Measurements from ENCODE around the gene THAP4. TPM values are rescaled to one million over a fixed set of nuclear protein-coding genes. Genes with fewer than 3 reads are reported as not detected.
A peak's percentile ranks its signal among the peaks of the same experiment; 100 is the strongest.

THAP4 gene
- total and polyA plus RNA-seq, 2 experiments from 2014 or later = 62.9 to 80.4 TPM

DNA sequence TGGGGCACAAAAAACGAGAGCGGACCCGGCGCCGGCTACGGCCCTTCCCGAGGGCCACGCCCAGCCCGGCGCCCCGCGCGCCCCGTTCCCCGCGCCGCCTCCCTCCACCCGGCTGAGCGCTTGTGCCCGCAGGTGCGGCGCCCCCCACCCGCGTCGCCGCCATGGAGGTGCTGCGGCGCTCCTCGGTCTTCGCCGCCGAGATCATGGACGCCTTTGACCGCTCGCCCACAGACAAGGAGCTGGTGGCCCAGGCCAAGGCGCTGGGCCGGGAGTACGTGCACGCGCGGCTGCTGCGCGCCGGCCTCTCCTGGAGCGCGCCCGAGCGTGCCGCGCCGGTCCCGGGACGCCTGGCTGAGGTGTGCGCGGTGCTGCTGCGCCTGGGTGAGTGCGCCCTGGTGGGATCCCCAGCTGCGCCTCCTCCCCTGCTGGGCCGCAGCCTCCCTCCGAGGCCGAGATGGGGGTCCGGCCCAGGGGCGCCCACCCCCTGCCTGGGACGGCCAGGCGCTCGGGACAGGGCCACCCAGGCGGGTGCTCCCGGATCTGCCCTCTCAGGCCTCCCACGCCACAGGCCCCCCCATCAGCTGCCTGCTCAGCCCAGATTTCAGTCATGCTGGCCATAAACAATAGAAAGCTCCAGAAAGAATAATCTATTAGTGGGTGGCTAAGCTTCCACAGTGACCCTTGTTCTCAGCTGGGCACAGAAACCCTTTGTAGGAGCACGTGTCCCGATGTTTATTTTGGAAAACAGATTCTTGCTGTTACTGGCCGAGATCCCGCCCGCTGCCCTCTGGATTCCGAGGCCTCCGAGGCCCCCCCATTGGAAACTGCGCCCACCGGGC is 77.4 kb downstream of the THAP4 start:
- H3K9me3 Mint-ChIP-seq = peaks cover 23% of the 10 kb centered on the region
- Histone ChIP-seq H3K4me2 (peak overlapping the region; percentile 87), H3K4me1 (ENCODE audit: insufficient read depth) (peaks cover 10% of the 10 kb centered on the region), H3K79me2 (replicated peaks; ENCODE audit: insufficient read depth) (peaks cover 4% of the 10 kb centered on the region), H3K9me2 (ENCODE audit: insufficient read depth) (no peaks in the 10 kb centered on the region), H2AFZ (peak overlapping the region; percentile 66; the same call in 1 of the 2 replicates), H4K20me1 (replicated peaks; ENCODE audit: insufficient read depth) (peaks cover 14% of the 10 kb centered on the region), H3K36me3 (ENCODE audit: insufficient read depth) (no peaks in the 10 kb centered on the region), H3K27ac (ENCODE audit: low read depth) (no peak overlapping the region), H3K27me3 (ENCODE audit: insufficient read depth) (peaks cover 8% of the 10 kb centered on the region; the same call in 1 of the 2 replicates), H3F3A (replicated peaks; ENCODE audit: low read depth) (no peaks in the 10 kb centered on the region), H3K4me3 (peak overlapping the region; percentile 82)
- H3K4me3 Mint-ChIP-seq = peak overlapping the region; percentile 75
- H3K27me3 Mint-ChIP-seq (ENCODE audit: insufficient read depth, low read depth, poor library complexity) = peaks cover 27% of the 10 kb centered on the region
- TF ChIP-seq, protein P1, sequence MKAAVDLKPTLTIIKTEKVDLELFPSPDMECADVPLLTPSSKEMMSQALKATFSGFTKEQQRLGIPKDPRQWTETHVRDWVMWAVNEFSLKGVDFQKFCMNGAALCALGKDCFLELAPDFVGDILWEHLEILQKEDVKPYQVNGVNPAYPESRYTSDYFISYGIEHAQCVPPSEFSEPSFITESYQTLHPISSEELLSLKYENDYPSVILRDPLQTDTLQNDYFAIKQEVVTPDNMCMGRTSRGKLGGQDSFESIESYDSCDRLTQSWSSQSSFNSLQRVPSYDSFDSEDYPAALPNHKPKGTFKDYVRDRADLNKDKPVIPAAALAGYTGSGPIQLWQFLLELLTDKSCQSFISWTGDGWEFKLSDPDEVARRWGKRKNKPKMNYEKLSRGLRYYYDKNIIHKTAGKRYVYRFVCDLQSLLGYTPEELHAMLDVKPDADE (IDR thresholded peaks at IDR 0.05) = no peak
- TF ChIP-seq, protein P2, sequence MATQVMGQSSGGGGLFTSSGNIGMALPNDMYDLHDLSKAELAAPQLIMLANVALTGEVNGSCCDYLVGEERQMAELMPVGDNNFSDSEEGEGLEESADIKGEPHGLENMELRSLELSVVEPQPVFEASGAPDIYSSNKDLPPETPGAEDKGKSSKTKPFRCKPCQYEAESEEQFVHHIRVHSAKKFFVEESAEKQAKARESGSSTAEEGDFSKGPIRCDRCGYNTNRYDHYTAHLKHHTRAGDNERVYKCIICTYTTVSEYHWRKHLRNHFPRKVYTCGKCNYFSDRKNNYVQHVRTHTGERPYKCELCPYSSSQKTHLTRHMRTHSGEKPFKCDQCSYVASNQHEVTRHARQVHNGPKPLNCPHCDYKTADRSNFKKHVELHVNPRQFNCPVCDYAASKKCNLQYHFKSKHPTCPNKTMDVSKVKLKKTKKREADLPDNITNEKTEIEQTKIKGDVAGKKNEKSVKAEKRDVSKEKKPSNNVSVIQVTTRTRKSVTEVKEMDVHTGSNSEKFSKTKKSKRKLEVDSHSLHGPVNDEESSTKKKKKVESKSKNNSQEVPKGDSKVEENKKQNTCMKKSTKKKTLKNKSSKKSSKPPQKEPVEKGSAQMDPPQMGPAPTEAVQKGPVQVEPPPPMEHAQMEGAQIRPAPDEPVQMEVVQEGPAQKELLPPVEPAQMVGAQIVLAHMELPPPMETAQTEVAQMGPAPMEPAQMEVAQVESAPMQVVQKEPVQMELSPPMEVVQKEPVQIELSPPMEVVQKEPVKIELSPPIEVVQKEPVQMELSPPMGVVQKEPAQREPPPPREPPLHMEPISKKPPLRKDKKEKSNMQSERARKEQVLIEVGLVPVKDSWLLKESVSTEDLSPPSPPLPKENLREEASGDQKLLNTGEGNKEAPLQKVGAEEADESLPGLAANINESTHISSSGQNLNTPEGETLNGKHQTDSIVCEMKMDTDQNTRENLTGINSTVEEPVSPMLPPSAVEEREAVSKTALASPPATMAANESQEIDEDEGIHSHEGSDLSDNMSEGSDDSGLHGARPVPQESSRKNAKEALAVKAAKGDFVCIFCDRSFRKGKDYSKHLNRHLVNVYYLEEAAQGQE (IDR thresholded peaks at IDR 0.05; ENCODE audit: unreplicated experiment) = no peak
- TF ChIP-seq JUNB (IDR thresholded peaks at IDR 0.05; ENCODE audit: unreplicated experiment) (no peak), EZH2phosphoT487 (IDR thresholded peaks at IDR 0.05; ENCODE audit: unreplicated experiment) (no peak), POLR2AphosphoS5 (IDR thresholded peaks at IDR 0.05; ENCODE audit: low read depth) (peak; percentile 41), ZNF114 (CRISPR knock-in tag; IDR thresholded peaks at IDR 0.05) (no peak)
- DNase-seq (ENCODE audit: low spot score) (peak; percentile 75), ATAC-seq (peak; percentile 63)
- peaks cover 22% of the 10 kb centered on the region for H3K4me1 Mint-ChIP-seq
- no peak overlapping the region for H3K27ac Mint-ChIP-seq
- peaks cover 8% of the 10 kb centered on the region; the same call in 2 of the 3 replicates for H3K36me3 Mint-ChIP-seq (ENCODE audit: low read depth)

DNA sequence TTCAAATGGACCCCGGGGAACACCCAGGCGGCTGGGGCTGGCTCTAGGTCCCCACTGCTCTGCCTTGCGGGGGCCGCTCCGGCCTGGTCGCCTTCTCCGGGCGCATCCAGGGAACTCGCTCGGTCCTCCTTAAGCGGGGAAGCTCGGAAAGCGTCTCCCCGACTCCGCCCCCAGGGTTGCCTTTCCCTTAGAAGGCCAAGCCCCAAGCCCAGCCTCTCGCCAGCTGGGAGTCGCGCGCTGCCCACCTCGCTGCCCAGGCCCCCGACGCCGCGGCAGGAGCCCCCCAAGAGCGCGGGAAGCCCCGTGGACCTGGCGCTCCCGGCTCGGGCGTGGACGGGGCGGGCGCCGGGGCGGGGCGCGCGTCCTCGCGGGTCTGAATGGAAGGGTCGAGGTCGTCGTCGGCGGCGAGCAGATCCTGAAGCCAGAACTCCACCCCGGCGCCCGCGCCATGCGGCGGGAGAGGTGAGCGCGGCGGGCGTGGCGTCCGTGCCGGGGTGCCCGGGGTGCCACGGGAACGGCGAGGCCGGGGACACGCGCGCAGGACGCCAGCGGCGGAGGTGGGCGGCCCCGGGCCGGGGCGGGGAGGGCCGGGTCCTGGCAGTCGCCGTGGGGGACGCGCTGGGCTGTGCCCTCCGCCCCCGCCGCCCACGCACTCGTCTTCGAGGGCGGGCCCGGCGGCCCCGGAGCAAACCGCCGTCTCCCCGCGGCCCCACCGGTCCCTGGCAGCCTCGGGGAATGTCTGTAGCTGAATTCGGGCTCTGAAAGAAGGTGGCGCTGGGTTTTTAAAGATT is 78.2 kb downstream of the THAP4 start, which contains the start of gene BOK:
BOK (plus strand) TSS at position 214 of the 791 bp plus-strand sequence. CDS start 739 bp downstream, outside the sequence.
- Histone ChIP-seq H3K4me3 (peak within 1 kb of the TSS; percentile 82), H4K20me1 (replicated peaks; ENCODE audit: insufficient read depth) (peaks cover 12% of the 10 kb centered on the region), H3K27me3 (ENCODE audit: insufficient read depth) (peaks cover 8% of the 10 kb centered on the region; the same call in 1 of the 2 replicates), H3F3A (replicated peaks; ENCODE audit: low read depth) (no peaks in the 10 kb centered on the region), H3K27ac (ENCODE audit: low read depth) (no peak within 1 kb of the TSS), H2AFZ (peak within 1 kb of the TSS; percentile 73), H3K4me1 (ENCODE audit: insufficient read depth) (peaks cover 10% of the 10 kb centered on the region), H3K4me2 (peak within 1 kb of the TSS; percentile 87), H3K9me2 (ENCODE audit: insufficient read depth) (no peaks in the 10 kb centered on the region), H3K36me3 (ENCODE audit: insufficient read depth) (no peaks in the 10 kb centered on the region), H3K79me2 (replicated peaks; ENCODE audit: insufficient read depth) (peaks cover 4% of the 10 kb centered on the region)
- ATAC-seq (peak; percentile 80), DNase-seq (ENCODE audit: low spot score) (peak; percentile 96)
- H3K4me1 Mint-ChIP-seq = peaks cover 26% of the 10 kb centered on the region
- peaks cover 8% of the 10 kb centered on the region; the same call in 2 of the 3 replicates for H3K36me3 Mint-ChIP-seq (ENCODE audit: low read depth)
- H3K27me3 Mint-ChIP-seq (ENCODE audit: insufficient read depth, low read depth, poor library complexity) = peaks cover 30% of the 10 kb centered on the region
- H3K9me3 Mint-ChIP-seq = peaks cover 23% of the 10 kb centered on the region
- no peak within 1 kb of the TSS for H3K27ac Mint-ChIP-seq
- TF ChIP-seq POLR2AphosphoS5 (IDR thresholded peaks at IDR 0.05; ENCODE audit: low read depth) (peak; percentile 43; the same call in 1 of the 2 replicates), NANOG (IDR thresholded peaks at IDR 0.05; ENCODE audit: borderline replicate concordance) (no peak), ZNF114 (CRISPR knock-in tag; IDR thresholded peaks at IDR 0.05) (no peak)
- H3K4me3 Mint-ChIP-seq = peak within 1 kb of the TSS; percentile 75
